H1 (cell line): ENCODE measurements around the gene TBC1D19. TPM values are rescaled to one million over a fixed set of nuclear protein-coding genes. Genes with fewer than 3 reads are reported as not detected.

Source experiments
- EGR1 ChIP-seq: IDR thresholded peaks from 2 replicates; pipeline ENCODE4 v1.6.1; 2011; ENCODE audit warnings: low read depth, low read length, borderline replicate concordance
- EZH2 ChIP-seq: fragments of 200-600 bp; sonication (generic); IDR thresholded peaks from 2 replicates; pipeline ENCODE4 v1.7.1; 2012; ENCODE audit warnings: low read depth, mild to moderate bottlenecking, moderate library complexity, low read length, inconsistent platforms; ENCODE audit not compliant: severe bottlenecking
- HDAC2 ChIP-seq, 2 experiments: fragments of 300-600 bp in 1 of 2; sonication (generic) in 1 of 2; IDR thresholded peaks; 2 replicates each; pipeline ENCODE4 v1.6.1; 2011 to 2012; ENCODE audit warnings: low read depth in 2 of 2, low read length in 2 of 2, mild to moderate bottlenecking in 2 of 2, moderate library complexity in 2 of 2, borderline replicate concordance in 1 of 2, inconsistent platforms in 1 of 2
- JUND ChIP-seq: IDR thresholded peaks from 2 replicates; pipeline ENCODE4 v1.6.1; 2011; ENCODE audit warnings: mild to moderate bottlenecking, improper control_type of control experiment, low read length
- polyA plus RNA-seq, 7 experiments: library from polyadenylated mRNA; depleted of rRNA in 3 of 7; stranded (reverse) in 5 of 7; unstranded in 2 of 7; fragments of >200 nt in 5 of 7; fragments of 200-250 nt in 2 of 7; gene quantifications; 1 replicate in 5 of 7; 2 replicates in 1 of 7; 4 replicates in 1 of 7; pipeline versions ENCODE4 v1.2.1 to v1.2.3, GENCODE V29; 2011 to 2013; ENCODE audit warnings: missing spikeins in 2 of 7, mixed read lengths in 2 of 7
- total RNA-seq: library from RNA; stranded (reverse); fragmentation: NEBNext Ultra II Directional; extraction: Animal tissue kit (Norgen Biotek cat#: 25700); gene quantifications from 2 replicates; pipeline ENCODE4 v1.2.1, GENCODE V29; 2021
- TF ChIP-seq, protein P1 (sequence below): fragments of 300-600 bp; sonication (generic); IDR thresholded peaks from 2 replicates; pipeline ENCODE4 v1.7.1; 2012; ENCODE audit warnings: low read length, moderate library complexity, mild to moderate bottlenecking, inconsistent platforms; ENCODE audit not compliant: insufficient replicate concordance

The TBC1D19 gene
- total and polyA plus RNA-seq, 2 of the 8 experiments (the other 6 are each of a cell fraction or from before 2014, with no cell fraction given) = 1.9 to 3.5 TPM

DNA sequence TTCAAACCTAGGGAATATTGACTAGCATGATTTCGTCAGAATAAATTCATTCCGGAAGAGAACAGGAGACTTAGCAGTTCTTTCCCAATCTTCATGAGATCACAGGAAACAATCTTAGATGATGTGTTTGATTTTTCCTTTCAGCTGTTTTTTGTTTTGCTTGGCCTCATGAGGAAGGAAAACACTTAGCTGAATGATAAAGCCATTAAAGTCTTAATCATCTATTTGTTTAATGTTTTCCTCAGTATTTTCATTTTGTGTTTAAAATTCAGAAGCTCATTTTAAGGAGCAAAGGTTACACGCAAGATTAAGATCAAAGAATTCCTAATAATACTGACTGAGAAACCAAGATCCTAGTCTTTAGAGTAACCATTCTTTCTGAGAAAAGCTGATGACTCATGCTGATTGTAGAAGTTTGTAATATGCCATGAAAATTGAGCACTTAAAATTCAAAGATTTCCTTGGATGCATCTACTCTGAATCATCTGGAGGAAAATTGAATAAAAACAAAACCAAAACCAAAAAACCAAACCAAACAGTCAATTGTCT is 15.4 kb upstream of the TBC1D19 start (continued):
- TF ChIP-seq, protein P1, sequence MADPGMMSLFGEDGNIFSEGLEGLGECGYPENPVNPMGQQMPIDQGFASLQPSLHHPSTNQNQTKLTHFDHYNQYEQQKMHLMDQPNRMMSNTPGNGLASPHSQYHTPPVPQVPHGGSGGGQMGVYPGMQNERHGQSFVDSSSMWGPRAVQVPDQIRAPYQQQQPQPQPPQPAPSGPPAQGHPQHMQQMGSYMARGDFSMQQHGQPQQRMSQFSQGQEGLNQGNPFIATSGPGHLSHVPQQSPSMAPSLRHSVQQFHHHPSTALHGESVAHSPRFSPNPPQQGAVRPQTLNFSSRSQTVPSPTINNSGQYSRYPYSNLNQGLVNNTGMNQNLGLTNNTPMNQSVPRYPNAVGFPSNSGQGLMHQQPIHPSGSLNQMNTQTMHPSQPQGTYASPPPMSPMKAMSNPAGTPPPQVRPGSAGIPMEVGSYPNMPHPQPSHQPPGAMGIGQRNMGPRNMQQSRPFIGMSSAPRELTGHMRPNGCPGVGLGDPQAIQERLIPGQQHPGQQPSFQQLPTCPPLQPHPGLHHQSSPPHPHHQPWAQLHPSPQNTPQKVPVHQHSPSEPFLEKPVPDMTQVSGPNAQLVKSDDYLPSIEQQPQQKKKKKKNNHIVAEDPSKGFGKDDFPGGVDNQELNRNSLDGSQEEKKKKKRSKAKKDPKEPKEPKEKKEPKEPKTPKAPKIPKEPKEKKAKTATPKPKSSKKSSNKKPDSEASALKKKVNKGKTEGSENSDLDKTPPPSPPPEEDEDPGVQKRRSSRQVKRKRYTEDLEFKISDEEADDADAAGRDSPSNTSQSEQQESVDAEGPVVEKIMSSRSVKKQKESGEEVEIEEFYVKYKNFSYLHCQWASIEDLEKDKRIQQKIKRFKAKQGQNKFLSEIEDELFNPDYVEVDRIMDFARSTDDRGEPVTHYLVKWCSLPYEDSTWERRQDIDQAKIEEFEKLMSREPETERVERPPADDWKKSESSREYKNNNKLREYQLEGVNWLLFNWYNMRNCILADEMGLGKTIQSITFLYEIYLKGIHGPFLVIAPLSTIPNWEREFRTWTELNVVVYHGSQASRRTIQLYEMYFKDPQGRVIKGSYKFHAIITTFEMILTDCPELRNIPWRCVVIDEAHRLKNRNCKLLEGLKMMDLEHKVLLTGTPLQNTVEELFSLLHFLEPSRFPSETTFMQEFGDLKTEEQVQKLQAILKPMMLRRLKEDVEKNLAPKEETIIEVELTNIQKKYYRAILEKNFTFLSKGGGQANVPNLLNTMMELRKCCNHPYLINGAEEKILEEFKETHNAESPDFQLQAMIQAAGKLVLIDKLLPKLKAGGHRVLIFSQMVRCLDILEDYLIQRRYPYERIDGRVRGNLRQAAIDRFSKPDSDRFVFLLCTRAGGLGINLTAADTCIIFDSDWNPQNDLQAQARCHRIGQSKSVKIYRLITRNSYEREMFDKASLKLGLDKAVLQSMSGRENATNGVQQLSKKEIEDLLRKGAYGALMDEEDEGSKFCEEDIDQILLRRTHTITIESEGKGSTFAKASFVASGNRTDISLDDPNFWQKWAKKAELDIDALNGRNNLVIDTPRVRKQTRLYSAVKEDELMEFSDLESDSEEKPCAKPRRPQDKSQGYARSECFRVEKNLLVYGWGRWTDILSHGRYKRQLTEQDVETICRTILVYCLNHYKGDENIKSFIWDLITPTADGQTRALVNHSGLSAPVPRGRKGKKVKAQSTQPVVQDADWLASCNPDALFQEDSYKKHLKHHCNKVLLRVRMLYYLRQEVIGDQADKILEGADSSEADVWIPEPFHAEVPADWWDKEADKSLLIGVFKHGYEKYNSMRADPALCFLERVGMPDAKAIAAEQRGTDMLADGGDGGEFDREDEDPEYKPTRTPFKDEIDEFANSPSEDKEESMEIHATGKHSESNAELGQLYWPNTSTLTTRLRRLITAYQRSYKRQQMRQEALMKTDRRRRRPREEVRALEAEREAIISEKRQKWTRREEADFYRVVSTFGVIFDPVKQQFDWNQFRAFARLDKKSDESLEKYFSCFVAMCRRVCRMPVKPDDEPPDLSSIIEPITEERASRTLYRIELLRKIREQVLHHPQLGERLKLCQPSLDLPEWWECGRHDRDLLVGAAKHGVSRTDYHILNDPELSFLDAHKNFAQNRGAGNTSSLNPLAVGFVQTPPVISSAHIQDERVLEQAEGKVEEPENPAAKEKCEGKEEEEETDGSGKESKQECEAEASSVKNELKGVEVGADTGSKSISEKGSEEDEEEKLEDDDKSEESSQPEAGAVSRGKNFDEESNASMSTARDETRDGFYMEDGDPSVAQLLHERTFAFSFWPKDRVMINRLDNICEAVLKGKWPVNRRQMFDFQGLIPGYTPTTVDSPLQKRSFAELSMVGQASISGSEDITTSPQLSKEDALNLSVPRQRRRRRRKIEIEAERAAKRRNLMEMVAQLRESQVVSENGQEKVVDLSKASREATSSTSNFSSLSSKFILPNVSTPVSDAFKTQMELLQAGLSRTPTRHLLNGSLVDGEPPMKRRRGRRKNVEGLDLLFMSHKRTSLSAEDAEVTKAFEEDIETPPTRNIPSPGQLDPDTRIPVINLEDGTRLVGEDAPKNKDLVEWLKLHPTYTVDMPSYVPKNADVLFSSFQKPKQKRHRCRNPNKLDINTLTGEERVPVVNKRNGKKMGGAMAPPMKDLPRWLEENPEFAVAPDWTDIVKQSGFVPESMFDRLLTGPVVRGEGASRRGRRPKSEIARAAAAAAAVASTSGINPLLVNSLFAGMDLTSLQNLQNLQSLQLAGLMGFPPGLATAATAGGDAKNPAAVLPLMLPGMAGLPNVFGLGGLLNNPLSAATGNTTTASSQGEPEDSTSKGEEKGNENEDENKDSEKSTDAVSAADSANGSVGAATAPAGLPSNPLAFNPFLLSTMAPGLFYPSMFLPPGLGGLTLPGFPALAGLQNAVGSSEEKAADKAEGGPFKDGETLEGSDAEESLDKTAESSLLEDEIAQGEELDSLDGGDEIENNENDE = no peak
- no peak for TF ChIP-seq JUND
- TF ChIP-seq EGR1 = no peak
- no peak for TF ChIP-seq EZH2
- no peak for TF ChIP-seq HDAC2 (IDR thresholded peaks at IDR 0.05; ENCODE audit: borderline replicate concordance in 1 of 2, low read depth in 2 of 2, low read length in 2 of 2)
- TF ChIP-seq, all 59 proteins: peak for 0
